SU-DHL-6 (cell line): Measurements from ENCODE around the gene KRT5.

Experiments
- H2AFZ ChIP-seq: fragments of 200-600 bp; sonication (generic); 2 replicates; pipeline ENCODE4 v1.6.1; 2014; ENCODE audit warnings: low read depth, mild to moderate bottlenecking, moderate library complexity, mixed read lengths, antibody characterized with exemption, low read length; ENCODE audit not compliant: severe bottlenecking
- H3F3A ChIP-seq: fragments of 200-600 bp; shearing (Covaris generic); 2 replicates; pipeline ENCODE4 v1.6.0; 2016; ENCODE audit warnings: antibody characterized with exemption, mild to moderate bottlenecking; ENCODE audit not compliant: insufficient read depth
- H3K27ac ChIP-seq: fragments of 200-600 bp; sonication (generic); 2 replicates; pipeline ENCODE4 v1.5.1; 2016; ENCODE audit warnings: low read depth, mild to moderate bottlenecking, low read length, moderate library complexity, mixed read lengths
- H3K27me3 ChIP-seq: fragments of 200-600 bp; sonication (generic), shearing (Covaris generic); 2 replicates; pipeline ENCODE4 v1.6.0; 2014; ENCODE audit warnings: mild to moderate bottlenecking, low read length
- H3K36me3 ChIP-seq: fragments of 200-600 bp; sonication (generic); 2 replicates; pipeline ENCODE4 v1.6.1; 2014; ENCODE audit warnings: mild to moderate bottlenecking, low read length, mixed read lengths
- H3K4me2 ChIP-seq: fragments of 300-600, 200-600 bp; shearing (Covaris generic), sonication (generic); 2 replicates; pipeline ENCODE4 v1.6.0; 2014; ENCODE audit warnings: low read length, low read depth, mild to moderate bottlenecking; ENCODE audit not compliant: poor library complexity, severe bottlenecking
- H3K4me3 ChIP-seq: fragments of 200-600 bp; sonication (generic); 2 replicates; pipeline ENCODE4 v1.5.1; 2014; ENCODE audit warnings: antibody characterized with exemption, low read length, mild to moderate bottlenecking, mixed read lengths; ENCODE audit not compliant: insufficient read depth, poor library complexity, severe bottlenecking
- H3K79me2 ChIP-seq: fragments of 200-600 bp; sonication (generic); 2 replicates; pipeline ENCODE4 v1.6.1; 2014; ENCODE audit warnings: mild to moderate bottlenecking, low read length, moderate library complexity; ENCODE audit not compliant: insufficient read depth
- H3K9ac ChIP-seq: fragments of 200-600 bp; sonication (generic); 2 replicates; pipeline ENCODE4 v1.7.0; 2014; ENCODE audit warnings: mild to moderate bottlenecking, low read length
- H3K9me2 ChIP-seq: fragments of 200-600 bp; sonication (generic); replicated peaks from 2 replicates; pipeline ENCODE4 v1.6.1; 2014; ENCODE audit warnings: low read length; ENCODE audit not compliant: insufficient read depth
- H3K9me3 ChIP-seq: fragments of 200-600 bp; sonication (generic); 2 replicates; pipeline ENCODE4 v1.6.1; 2014; ENCODE audit warnings: low read length, mixed read lengths; ENCODE audit not compliant: insufficient read depth
- H4K20me1 ChIP-seq: fragments of 200-600 bp; sonication (generic); 2 replicates; pipeline ENCODE4 v1.6.1; 2014; ENCODE audit warnings: low read depth, mild to moderate bottlenecking, antibody characterized with exemption, low read length, moderate library complexity, mixed read lengths
- EZH2phosphoT487 ChIP-seq: fragments of 200-600 bp; sonication (generic), shearing (Covaris generic); conservative IDR thresholded peaks from 2 replicates; pipeline ENCODE4 v1.6.1; 2018; ENCODE audit warnings: mild to moderate bottlenecking, antibody characterized with exemption, low read length, moderate library complexity, mixed read lengths
- TF ChIP-seq, protein P1 (sequence below): fragments of 200-600 bp; sonication (generic); IDR thresholded peaks from one replicate; pipeline ENCODE4 v1.5.1; 2017; ENCODE audit warnings: antibody characterized with exemption, mild to moderate bottlenecking, low read length, moderate library complexity; ENCODE audit not compliant: insufficient read depth, poor library complexity, severe bottlenecking

The KRT5 gene

DNA sequence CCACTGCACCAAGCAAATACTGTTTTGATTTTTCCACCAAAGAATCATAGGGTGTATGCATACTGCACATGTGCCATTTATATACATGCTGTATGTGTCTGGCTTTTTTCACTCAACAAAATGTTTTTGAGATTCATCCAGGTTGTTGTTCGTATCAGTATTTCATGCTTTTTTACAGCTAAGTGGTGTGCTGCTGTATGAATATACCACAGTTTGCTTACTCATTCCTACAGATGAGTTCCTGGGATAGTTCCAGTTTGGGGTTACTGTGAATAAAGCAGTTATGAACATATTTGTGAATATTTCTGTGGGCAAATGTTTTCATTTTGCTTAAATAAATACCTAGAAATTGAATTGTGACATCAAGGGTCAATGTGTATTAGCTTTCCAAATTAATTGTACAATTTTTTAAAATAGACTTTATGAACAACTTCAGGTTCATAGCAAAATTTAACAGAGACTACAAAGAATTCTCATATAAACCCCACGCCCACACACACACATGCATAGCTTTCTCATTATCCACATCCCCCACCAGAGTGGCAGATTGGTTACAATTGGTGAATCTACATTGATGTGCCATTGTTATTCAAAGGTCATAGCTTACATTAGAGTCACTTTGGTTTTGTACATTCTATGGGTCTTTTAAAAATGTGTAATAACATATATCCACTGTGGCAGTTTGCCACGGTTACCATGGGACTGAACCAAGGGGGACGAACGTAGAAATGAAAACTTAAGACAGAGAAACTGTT is 20.2 kb downstream of the KRT5 start:
- Histone ChIP-seq H3K27me3 (no peaks in the 10 kb centered on the region), H3K9me2 (no peaks in the 10 kb centered on the region), H3K4me2 (no peak overlapping the region), H2AFZ (no peak overlapping the region), H3K36me3 (no peaks in the 10 kb centered on the region), H4K20me1 (no peaks in the 10 kb centered on the region), H3K9me3 (no peaks in the 10 kb centered on the region), H3K27ac (no peak overlapping the region), H3K9ac (no peak overlapping the region), H3F3A (no peaks in the 10 kb centered on the region), H3K79me2 (no peaks in the 10 kb centered on the region), H3K4me3 (no peak overlapping the region)
- no peak for TF ChIP-seq EZH2phosphoT487
- TF ChIP-seq, protein P1, sequence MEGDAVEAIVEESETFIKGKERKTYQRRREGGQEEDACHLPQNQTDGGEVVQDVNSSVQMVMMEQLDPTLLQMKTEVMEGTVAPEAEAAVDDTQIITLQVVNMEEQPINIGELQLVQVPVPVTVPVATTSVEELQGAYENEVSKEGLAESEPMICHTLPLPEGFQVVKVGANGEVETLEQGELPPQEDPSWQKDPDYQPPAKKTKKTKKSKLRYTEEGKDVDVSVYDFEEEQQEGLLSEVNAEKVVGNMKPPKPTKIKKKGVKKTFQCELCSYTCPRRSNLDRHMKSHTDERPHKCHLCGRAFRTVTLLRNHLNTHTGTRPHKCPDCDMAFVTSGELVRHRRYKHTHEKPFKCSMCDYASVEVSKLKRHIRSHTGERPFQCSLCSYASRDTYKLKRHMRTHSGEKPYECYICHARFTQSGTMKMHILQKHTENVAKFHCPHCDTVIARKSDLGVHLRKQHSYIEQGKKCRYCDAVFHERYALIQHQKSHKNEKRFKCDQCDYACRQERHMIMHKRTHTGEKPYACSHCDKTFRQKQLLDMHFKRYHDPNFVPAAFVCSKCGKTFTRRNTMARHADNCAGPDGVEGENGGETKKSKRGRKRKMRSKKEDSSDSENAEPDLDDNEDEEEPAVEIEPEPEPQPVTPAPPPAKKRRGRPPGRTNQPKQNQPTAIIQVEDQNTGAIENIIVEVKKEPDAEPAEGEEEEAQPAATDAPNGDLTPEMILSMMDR: no peak

DNA sequence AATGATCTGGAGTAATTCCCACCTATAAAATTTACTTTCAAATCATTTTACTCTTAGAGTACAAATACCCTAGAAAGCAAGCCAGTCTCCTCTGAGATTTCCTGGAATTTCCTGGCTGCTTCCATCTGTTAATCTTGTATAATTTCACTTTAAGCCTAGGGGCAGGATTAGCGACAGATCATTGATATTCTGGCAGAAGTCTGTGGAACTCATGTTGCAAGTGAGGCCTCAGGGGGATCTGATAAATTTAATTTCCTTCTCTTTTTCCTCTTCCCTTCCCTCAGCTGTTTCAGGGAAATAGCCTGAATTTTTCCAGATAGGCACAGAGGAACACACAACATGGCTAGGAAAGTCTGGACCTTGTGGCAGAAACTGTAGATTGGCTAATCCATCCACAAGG is 21.2 kb downstream of the KRT5 start:
- H3K27ac ChIP-seq: no peak overlapping the region
- H3K4me2 ChIP-seq: no peak overlapping the region
- no peaks in the 10 kb centered on the region for H3F3A ChIP-seq
- no peaks in the 10 kb centered on the region for H4K20me1 ChIP-seq
- H3K79me2 ChIP-seq: no peaks in the 10 kb centered on the region
- no peaks in the 10 kb centered on the region for H3K36me3 ChIP-seq
- no peaks in the 10 kb centered on the region for H3K27me3 ChIP-seq
- no peaks in the 10 kb centered on the region for H3K9me2 ChIP-seq
- TF ChIP-seq EZH2phosphoT487: no peak
- TF ChIP-seq, protein P1: no peak
- H3K9me3 ChIP-seq: no peaks in the 10 kb centered on the region
- no peak overlapping the region for H3K4me3 ChIP-seq
- H2AFZ ChIP-seq: no peak overlapping the region
- H3K9ac ChIP-seq: no peak overlapping the region

DNA sequence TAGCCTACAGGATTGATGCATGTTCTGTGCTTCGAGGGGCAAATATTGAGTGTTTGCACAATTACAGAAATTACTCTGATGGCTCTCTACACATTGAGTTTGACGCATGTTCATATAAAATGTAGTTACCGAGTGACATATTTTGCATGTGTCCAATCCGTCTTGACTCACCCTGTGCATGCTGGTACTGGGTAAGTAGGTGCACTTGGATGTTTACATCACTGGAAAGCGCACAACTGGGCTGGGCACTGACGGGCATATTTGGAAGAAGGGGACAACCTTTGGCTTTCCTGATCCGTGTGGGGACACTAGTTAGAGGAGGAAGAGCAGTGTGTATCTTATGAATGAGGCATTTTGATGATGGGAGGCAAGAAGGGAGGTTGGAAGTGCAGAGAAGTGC is 22.2 kb downstream of the KRT5 start:
- H3K4me3 ChIP-seq: no peak overlapping the region
- no peaks in the 10 kb centered on the region for H3F3A ChIP-seq
- no peak overlapping the region for H3K9ac ChIP-seq
- H3K4me2 ChIP-seq: no peak overlapping the region
- H4K20me1 ChIP-seq: no peaks in the 10 kb centered on the region
- H3K36me3 ChIP-seq: no peaks in the 10 kb centered on the region
- no peaks in the 10 kb centered on the region for H3K79me2 ChIP-seq
- H2AFZ ChIP-seq: no peak overlapping the region
- H3K9me2 ChIP-seq: no peaks in the 10 kb centered on the region
- H3K27me3 ChIP-seq: no peaks in the 10 kb centered on the region
- no peak for TF ChIP-seq EZH2phosphoT487
- TF ChIP-seq, protein P1: no peak
- H3K27ac ChIP-seq: no peak overlapping the region
- H3K9me3 ChIP-seq: no peaks in the 10 kb centered on the region
